Left ventricle myocardium inferior (tissue), 1 donor: Measurements from ENCODE around the gene R3HDM2. TPM values are rescaled to one million over a fixed set of nuclear protein-coding genes. Genes with fewer than 3 reads are reported as not detected.
A peak's percentile ranks its signal among the peaks of the same experiment; 100 is the strongest.

ENCODE experiments used
- DNase-seq: peaks from one replicate; pipeline ENCODE4 v3.0.0-alpha.2; 2020
- H3K27ac ChIP-seq: fragments of 200-600 bp; replicated peaks from 2 replicates; pipeline ENCODE4 v1.8.0; 2021
- H3K27me3 ChIP-seq: fragments of 200-600 bp; 2 replicates; pipeline ENCODE4 v1.8.0; 2021; ENCODE audit warnings: low read depth
- H3K36me3 ChIP-seq: fragments of 200-600 bp; 2 replicates; pipeline ENCODE4 v1.8.0; 2021
- H3K4me1 ChIP-seq: fragments of 200-600 bp; 2 replicates; pipeline ENCODE4 v1.8.0; 2021
- H3K4me3 ChIP-seq: fragments of 200-600 bp; 2 replicates; pipeline ENCODE4 v1.8.0; 2021; ENCODE audit warnings: mild to moderate bottlenecking, moderate library complexity
- H3K9me3 ChIP-seq: fragments of 200-600 bp; replicated peaks from 2 replicates; pipeline ENCODE4 v1.8.0; 2021
- CTCF ChIP-seq: fragments of 200-600 bp; IDR thresholded peaks from 2 replicates; pipeline ENCODE4 v1.8.0; 2021; ENCODE audit warnings: antibody characterized with exemption, mild to moderate bottlenecking, borderline replicate concordance
- intact Hi-C: fragments of 100-400 bp; cut with micrococcal nuclease; formaldehyde crosslinking; loops from one replicate; pipeline ENCODE4 v1.11.0; 2022
- total RNA-seq: library from RNA; stranded (reverse); fragmentation: NEBNext Ultra II Directional; extraction: Animal tissue kit (Norgen Biotek cat#: 25700); gene quantifications from one replicate; pipeline ENCODE4 v1.2.1, GENCODE V29; 2021
- donor health status: DM: no; HTN: yes; CAD: no; lungs with severe emphysema.

The R3HDM2 gene
- total RNA-seq, 1 donor from 2014 or later = 63.1 TPM

- H3K9me3 ChIP-seq = no peaks in the 10 kb centered on the region
- peaks cover 65% of the 10 kb centered on the region for H3K4me1 ChIP-seq
- peak overlapping the region; percentile 83 for H3K27ac ChIP-seq
- peaks cover 38% of the 10 kb centered on the region for H3K36me3 ChIP-seq
- intact Hi-C loops = no loop called here
- DNase-seq = no peak
- no peak for TF ChIP-seq CTCF
- H3K4me3 ChIP-seq = peak overlapping the region; percentile 69
- H3K27me3 ChIP-seq = peaks cover 45% of the 10 kb centered on the region
Observed at GRCh38 chr12:57234233-57234570, 196.6 kb downstream of the R3HDM2 start.

GRCh38 chr12:57233357-57234232 is 197.2 kb downstream of the R3HDM2 start:
- TF ChIP-seq CTCF = no peak

GRCh38 chr12:57232156-57232756 is 198.6 kb downstream of the R3HDM2 start:
- Histone ChIP-seq H3K4me1 (peaks cover 50% of the 10 kb centered on the region), H3K36me3 (peaks cover 38% of the 10 kb centered on the region), H3K27ac (no peak overlapping the region), H3K9me3 (no peaks in the 10 kb centered on the region), H3K4me3 (no peak overlapping the region), H3K27me3 (peaks cover 34% of the 10 kb centered on the region)
- no peak for DNase-seq
- intact Hi-C loops = no loop called here
- no peak for TF ChIP-seq CTCF

More at GRCh38 chr12:57233357-57234232, 197.2 kb downstream of the R3HDM2 start:
- Histone ChIP-seq H3K9me3 (no peaks in the 10 kb centered on the region), H3K27ac (peak overlapping the region; percentile 83), H3K36me3 (peaks cover 38% of the 10 kb centered on the region), H3K4me1 (peaks cover 64% of the 10 kb centered on the region), H3K27me3 (peaks cover 42% of the 10 kb centered on the region), H3K4me3 (no peak overlapping the region)
- intact Hi-C loops = no loop called here
- peak; percentile 18 for DNase-seq

GRCh38 chr12:57231276-57232021 is 199.4 kb downstream of the R3HDM2 start:
- no peak overlapping the region for H3K27ac ChIP-seq
- H3K9me3 ChIP-seq = no peaks in the 10 kb centered on the region
- peak overlapping the region; percentile 83 for H3K4me3 ChIP-seq
- peaks cover 53% of the 10 kb centered on the region for H3K4me1 ChIP-seq
- peaks cover 34% of the 10 kb centered on the region for H3K27me3 ChIP-seq
- TF ChIP-seq CTCF = no peak
- peak; percentile 5 for DNase-seq
- intact Hi-C loops = no loop called here
- peaks cover 38% of the 10 kb centered on the region for H3K36me3 ChIP-seq

- peak overlapping the region; percentile 83 for H3K27ac ChIP-seq
- no peak for TF ChIP-seq CTCF
- H3K4me1 ChIP-seq = peaks cover 56% of the 10 kb centered on the region
- H3K27me3 ChIP-seq = peaks cover 34% of the 10 kb centered on the region
- intact Hi-C loops = no loop called here
- no peaks in the 10 kb centered on the region for H3K9me3 ChIP-seq
- peak overlapping the region; percentile 83 for H3K4me3 ChIP-seq
- H3K36me3 ChIP-seq = peaks cover 38% of the 10 kb centered on the region
- DNase-seq = peak; percentile 11
Observed at GRCh38 chr12:57230381-57231155, 200.3 kb downstream of the R3HDM2 start.
